ENCODE data around the gene ATMIN.

ATMIN gene

DNA sequence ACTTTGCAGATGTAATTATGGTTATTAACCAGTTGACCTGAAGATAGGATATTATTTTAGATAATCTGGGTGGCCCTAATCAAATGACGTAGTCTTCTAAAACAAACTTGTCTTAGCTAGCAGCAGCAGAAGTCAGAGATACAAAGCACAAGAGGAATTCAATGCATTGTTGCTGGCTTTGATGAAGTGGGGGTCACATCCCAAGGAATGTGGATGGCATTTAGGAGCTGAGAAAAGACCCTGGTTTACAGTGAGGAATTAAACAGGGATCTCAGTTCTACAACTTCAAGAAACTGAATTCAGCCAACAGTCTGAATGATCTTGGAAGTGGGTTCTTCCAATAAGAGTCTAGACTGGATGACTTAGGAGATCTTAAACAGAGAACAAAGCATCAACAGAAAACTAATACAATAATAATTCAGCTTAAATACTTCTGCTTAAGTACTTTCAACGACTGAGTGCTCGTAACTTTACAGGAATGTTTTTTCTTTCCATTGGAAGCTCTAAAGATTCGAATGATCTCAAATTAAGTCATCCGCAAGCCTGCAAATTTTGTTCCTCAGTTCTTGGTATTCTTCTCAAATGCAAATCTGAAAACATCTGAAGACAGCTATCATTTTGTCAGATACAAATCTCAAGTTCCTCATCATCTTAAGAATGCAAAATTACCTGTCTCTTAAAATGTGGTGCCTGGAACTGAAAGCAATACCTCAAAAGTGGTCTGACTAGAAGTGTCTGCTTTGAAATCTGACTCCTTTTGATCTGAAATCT lies 38.1 kb downstream of the ATMIN start:
- no peak for DNase-seq

DNA sequence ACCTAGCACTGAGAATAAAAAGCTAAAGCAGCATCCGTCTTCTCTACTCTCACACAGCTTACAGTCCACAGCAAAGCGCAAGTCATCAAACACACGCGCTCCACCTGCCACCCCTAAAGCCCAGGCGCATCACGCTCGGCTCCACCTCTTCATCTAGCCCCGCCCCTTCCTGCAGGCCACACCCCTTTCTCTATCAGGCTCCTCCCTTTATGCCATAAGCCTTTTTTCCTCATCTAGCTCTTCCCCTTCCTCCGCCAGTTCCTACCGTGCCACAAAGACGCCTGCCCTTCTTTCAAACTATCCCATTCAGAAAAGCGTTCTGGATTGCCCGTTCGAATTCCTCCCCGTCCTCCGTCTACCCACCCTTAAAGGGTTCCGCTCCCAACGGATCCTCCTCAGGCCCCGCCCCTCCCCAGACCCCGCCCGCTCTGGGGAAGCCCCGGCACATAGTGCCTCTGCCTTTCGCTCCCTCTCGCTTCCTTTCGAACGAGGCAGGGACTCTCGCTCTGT lies 41.0 kb downstream of the ATMIN start:
- DNase-seq = peak; percentile 96

DNA sequence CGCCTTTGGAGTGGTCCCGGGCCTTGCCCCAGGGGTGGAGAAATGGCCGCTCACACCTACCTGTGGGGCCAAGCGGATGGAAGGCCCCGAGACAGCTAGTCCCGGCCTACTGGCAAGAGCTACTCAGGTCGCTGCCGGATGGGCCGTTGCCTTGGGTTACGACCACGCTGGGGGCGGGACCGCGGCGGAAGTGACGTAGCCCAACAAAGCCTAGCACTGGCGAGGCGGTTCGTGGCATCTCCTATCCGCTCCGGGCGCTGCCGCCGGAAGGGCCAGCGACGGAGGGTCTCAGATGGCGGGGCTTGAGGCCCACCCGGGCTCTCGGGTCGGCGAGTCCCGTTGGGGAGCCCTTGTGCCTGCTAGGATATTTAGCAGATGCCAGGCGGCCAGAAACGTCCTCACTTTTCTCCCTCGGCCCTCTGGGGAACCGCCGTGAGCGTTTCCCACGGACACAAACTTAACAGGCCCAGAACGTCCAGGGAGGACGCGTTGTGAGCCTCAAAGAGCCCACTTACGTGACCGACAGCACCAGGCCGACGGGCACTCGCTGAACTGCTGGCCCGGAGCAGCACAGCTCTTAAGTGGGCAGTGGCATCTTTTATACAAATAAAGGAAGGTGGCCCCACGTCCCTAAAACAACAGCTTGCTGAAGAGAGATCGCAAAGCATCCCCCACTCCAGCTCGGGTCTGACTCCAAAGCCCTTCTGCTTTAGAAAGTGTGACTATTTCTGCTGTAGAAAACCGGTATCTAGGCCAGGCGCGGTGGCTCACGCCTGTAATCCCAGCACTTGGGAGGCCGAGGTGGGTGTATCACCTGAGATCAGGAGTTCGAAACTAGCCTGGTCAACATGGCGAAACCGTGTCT lies 41.7 kb downstream of the ATMIN start, which contains the start of gene C16orf46:
Gene C16orf46 (minus strand): TSS at position 163 of the 865 bp plus-strand sequence. CDS start 13,283 bp downstream, outside the sequence.
- peak; percentile 99 for DNase-seq

DNA sequence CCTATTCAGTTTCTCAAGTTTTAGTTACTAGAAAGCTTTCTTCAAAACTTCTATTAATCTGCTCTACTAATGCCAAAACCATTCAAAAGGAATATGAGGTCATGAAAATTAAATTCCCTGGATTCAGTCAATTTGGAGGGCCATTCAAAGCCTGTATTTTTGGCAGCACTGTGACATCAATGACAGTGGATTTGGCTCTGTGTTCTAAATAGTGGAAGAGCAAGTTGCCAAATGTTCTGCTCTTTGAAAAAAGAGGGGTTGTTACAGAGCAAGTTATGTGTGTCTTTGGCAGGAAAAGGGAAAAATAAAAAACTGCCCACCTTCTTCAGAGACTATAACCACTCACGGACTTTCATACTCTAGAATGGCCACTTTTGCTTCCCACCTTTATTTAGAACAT lies 44.6 kb downstream of the ATMIN start:
- no peak for DNase-seq

DNA sequence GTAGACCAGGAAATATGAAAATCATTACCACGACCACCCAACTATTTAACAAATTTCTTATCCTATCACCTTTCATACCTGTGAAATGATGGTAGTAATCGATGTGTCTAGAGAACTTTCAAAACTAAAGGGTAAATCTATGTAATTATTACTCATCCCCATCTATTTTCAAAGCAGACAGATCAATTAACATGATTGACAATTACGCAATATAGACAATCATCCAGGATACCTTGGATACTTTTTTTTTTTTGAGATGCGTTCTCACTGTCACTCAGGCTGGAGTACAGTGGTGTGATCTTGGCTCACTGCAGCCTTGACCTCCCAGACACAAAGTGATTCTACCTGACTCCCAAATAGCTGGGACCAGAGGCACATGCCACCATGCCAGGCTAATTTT lies 45.4 kb downstream of the ATMIN start:
- no peak for DNase-seq

DNA sequence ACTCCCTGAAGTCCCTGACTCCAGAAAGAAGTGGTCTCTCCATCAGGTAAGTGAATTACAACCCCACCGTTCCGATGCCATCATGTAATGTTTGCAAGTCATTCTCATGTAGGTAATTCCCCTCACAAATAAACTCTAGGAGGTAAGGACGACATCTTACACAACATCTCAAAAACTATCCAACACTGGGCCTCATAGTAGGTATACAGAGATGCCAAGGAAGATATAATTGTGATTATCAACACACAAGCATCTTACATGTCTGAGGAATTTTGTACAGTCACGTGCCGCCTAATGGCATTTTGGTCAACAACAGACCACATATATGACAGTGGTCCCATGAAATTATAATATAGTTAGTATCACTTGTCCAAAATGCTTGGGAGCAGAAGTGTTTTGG lies 53.2 kb downstream of the ATMIN start:
- no peak for DNase-seq

DNA sequence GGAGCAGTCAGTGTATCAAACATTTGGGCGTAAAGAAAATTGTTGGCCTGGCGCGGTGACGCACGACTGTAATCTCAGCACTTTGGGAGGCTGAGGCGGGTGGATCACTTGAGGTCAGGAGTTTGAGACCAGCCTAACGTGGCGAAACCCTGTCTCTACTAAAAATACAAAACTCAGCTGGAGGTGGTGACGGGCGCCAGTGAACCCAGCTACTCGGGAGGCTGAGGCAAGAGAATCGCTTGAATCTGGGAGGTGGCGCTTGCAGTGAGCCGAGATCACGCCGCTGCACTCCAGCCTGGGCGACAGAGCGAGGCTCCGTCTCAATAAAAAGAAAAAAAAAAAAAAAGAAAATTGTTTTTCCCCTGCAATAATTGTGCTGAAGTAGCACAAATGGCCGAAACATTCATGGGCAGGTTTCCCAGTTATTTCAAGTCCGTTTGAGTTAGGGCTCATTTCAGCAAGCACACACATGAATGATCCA lies 59.2 kb downstream of the ATMIN start:
- DNase-seq = no peak

DNA sequence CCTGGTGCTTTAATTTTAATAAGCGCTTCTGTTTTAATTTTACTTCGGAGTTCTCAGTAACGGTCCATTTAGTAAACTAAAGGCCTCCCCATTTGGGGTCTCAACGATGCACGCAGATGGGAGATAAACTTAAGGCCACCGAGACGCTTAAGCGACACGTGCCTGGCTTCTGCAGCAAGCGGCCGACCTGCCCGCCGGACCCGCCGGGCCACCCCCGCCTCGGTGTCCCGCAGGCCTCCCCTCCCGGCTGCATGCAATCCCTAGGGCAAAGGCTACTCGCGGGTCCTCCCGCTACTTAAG lies 60.0 kb downstream of the ATMIN start:
- DNase-seq = no peak

DNA sequence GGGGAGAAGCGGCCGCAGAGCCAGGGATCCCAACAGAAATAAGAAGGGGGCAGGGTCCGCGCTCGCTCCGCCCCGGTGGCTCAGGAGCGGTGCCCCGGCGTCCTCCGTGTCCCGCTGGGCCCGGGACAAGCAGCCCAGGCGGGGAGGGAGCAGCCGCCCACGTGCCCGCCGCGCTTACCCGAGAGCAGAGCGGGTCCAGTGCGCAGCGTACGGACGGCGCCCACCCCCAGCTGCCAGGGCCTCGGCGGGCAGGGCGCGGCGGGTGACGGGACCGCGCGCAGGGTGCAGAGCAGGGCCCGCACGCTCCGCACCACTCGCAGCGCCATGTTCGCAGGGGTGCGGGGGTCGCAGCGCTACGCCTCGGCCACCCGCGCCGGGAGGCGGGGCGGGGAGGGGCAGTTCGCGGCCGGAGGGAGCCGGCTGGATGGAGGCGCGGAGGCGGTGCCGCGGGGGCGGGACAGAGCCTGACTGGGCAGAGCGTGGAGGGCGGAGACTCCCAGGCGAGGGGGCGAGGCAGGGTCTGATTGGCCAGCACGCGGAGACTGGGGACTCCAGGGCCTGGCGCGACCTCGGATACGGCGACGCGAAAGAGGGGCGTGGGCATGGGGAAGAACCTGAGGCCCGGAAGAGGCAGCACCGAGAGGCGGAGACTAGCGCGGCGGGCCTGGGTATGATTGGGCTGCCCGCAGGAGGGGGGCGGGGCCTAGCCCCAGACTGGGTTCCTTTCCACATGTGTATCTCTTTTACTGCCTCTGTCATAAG lies 60.5 kb downstream of the ATMIN start, which contains the start of gene GCSH:
Gene GCSH (minus strand): TSS at position 443 of the 762 bp plus-strand sequence. CDS start 117 bp downstream, at position 326.
- peak; percentile 99 for DNase-seq

DNA sequence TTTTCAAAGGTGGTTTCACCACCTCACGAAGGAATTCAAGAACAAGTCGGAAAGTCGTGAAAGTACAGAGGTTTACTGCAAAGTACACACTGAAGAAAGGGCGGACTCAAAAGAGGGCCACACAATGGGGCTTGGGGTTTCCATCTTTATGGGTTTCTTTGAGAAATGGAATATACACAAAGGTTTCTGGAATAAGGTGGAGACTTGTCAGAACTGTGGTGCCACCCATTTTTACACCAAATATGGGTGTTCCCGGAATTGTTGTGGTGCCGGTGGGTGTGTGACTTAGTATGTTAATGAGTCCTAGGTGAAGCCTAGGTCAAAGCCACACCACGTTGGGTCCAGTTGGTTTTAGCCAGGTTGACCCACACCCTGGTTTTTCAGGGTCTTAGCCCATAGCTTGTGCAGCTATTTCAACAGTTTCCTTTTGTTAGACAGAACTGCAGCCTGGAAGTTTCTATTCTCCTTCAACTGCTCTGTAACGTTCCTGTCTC lies 61.1 kb downstream of the ATMIN start:
- no peak for DNase-seq
